CD4-positive, alpha-beta T cell (primary cell): Measurements from ENCODE around the gene PGAP1. TPM values are rescaled to one million over a fixed set of nuclear protein-coding genes. Genes with fewer than 3 reads are reported as not detected.

Experiments used
- ATAC-seq: fragments of 200-7000 bp; cut with Tn5 transposase; one replicate; pipeline ENCODE4 v1.10.0; 2022; ENCODE audit warnings: mild to moderate bottlenecking; ENCODE audit not compliant: poor library complexity
- CTCF ChIA-PET: fragments of 350-600 bp; sonication (Branson Sonifier 250); formaldehyde crosslinking; loops from one replicate; lab custom pipeline; 2021; ENCODE audit warnings: antibody characterized with exemption, inconsistent platforms; lab: Charles Lee
- POLR2A ChIA-PET: fragments of 350-600 bp; sonication (Branson Sonifier 250); formaldehyde crosslinking; loops from one replicate; lab custom pipeline; 2021; ENCODE audit warnings: antibody characterized with exemption, inconsistent platforms; lab: Charles Lee
- DNase-seq, 14 experiments: peaks; one replicate each; pipeline ENCODE4 v3.0.0-alpha.2; 2013 to 2020; ENCODE audit warnings: mixed read lengths in 2 of 14
- H3K27ac ChIP-seq, 2 donors: one replicate each; pipeline versions ENCODE4 v1.5.1 to v1.7.0; 2013; ENCODE audit warnings: low read length in 2 of 2, low read depth in 1 of 2, mild to moderate bottlenecking in 1 of 2
- H3K27me3 ChIP-seq, 2 experiments: 1 replicate in 1 of 2; 2 replicates in 1 of 2; pipeline versions ENCODE4 v1.6.1 to v1.7.0; 2013; ENCODE audit warnings: low read length in 2 of 2, control low read depth in 1 of 2, mild to moderate bottlenecking in 1 of 2, moderate library complexity in 1 of 2; ENCODE audit not compliant: insufficient read depth in 2 of 2, control insufficient read depth in 1 of 2
- H3K36me3 ChIP-seq: one replicate; pipeline ENCODE4 v1.6.1; 2013; ENCODE audit warnings: low read length, control low read depth; ENCODE audit not compliant: insufficient read depth
- H3K4me1 ChIP-seq: one replicate; pipeline ENCODE4 v1.6.1; 2013; ENCODE audit warnings: low read length, control low read depth; ENCODE audit not compliant: insufficient read depth
- H3K4me3 ChIP-seq: one replicate; pipeline ENCODE4 v1.5.1; 2013; ENCODE audit warnings: mild to moderate bottlenecking, low read length, moderate library complexity
- H3K9me3 ChIP-seq, 2 experiments: 1 replicate in 1 of 2; 2 replicates in 1 of 2; pipeline versions ENCODE4 v1.6.1 to v1.7.0; 2013; ENCODE audit warnings: low read length in 2 of 2, mild to moderate bottlenecking in 2 of 2, control low read depth in 1 of 2, moderate library complexity in 1 of 2; ENCODE audit not compliant: control insufficient read depth in 1 of 2, insufficient read depth in 1 of 2
- H3K27ac Mint-ChIP-seq: one replicate; pipeline ENCODE4 v1.8.0; 2020; ENCODE audit warnings: mixed read lengths
- H3K27me3 Mint-ChIP-seq: one replicate; pipeline ENCODE4 v1.8.0; 2021; ENCODE audit warnings: mixed read lengths
- H3K36me3 Mint-ChIP-seq: one replicate; pipeline ENCODE4 v1.8.0; 2021; ENCODE audit warnings: low read depth, mixed read lengths
- H3K4me1 Mint-ChIP-seq: one replicate; pipeline ENCODE4 v1.8.0; 2021; ENCODE audit warnings: low read depth, mixed read lengths
- H3K4me3 Mint-ChIP-seq: one replicate; pipeline ENCODE4 v1.8.0; 2020; ENCODE audit warnings: mild to moderate bottlenecking, mixed read lengths
- H3K9me3 Mint-ChIP-seq: one replicate; pipeline ENCODE4 v1.8.0; 2020; ENCODE audit warnings: mixed read lengths
- CTCF ChIP-seq: fragments of 200-600 bp; IDR thresholded peaks from one replicate; pipeline ENCODE4 v1.8.0; 2022; ENCODE audit warnings: antibody characterized with exemption, mild to moderate bottlenecking
- intact Hi-C, 2 experiments: fragments of 100-400 bp; cut with DNase I in 1 of 2; cut with micrococcal nuclease in 1 of 2; formaldehyde crosslinking; loops; one replicate each; pipeline versions ENCODE4 v1.15.1 to v1.9.0; 2023 to 2025; cut with DNase I, micrococcal nuclease
- polyA plus RNA-seq, 2 donors: library from polyadenylated mRNA; unstranded; fragments of 120-200 nt; gene quantifications; one replicate each; pipeline ENCODE4 v1.2.1, GENCODE V29; 2013
- total RNA-seq, 174 experiments: library from RNA in 2 of 174; stranded (reverse) in 2 of 174; gene quantifications; one replicate each; pipeline ENCODE4 v1.2.3 and lab custom pipeline; 2021 to 2026

Gene PGAP1
- total RNA-seq (10 to 100 TPM; 10.3 to 11.3 TPM), total RNA-seq (lab: John Stamatoyannopoulos, UW) (10.8 to 336 (median 31.3) reads per million in 172 experiments)
- 4.5 TPM for polyA plus RNA-seq (2013, experiment 1 of 2)
- 5.9 TPM for polyA plus RNA-seq (2013, experiment 2 of 2)

- no peaks in the 10 kb centered on the region for H3K9me3 ChIP-seq
- Mint-ChIP-seq H3K4me3 (peak within 1 kb of the TSS; percentile 98), H3K27me3 (no peaks in the 10 kb centered on the region), H3K4me1 (peaks cover 43% of the 10 kb centered on the region), H3K27ac (peak within 1 kb of the TSS; percentile 86), H3K36me3 (peaks cover 22% of the 10 kb centered on the region), H3K9me3 (no peaks in the 10 kb centered on the region)
- peak; percentile 70 for ATAC-seq
- peaks cover 15% of the 10 kb centered on the region for H3K4me1 ChIP-seq
- peak within 1 kb of the TSS; percentile 90 for H3K4me3 ChIP-seq
- ChIA-PET CTCF (no interaction called here), POLR2A (interaction anchor here (0.7 to 4.0 kb wide), 8 partner anchors 9 to 526 kb away, joined by 3 to 21 read pairs (median 5); partner anchors contain the start of genes COQ10B, GTF3C3 and SF3B1)
- intact Hi-C loops: loop anchor here (5.0 kb wide), 2 partner anchors 129 to 511 kb away; partner anchors contain the start of genes GTF3C3 (in 1 of the 2) and SF3B1 (in 1 of the 2)
- no peaks in the 10 kb centered on the region for H3K27me3 ChIP-seq
- DNase-seq: peak; percentile 60 to 92 (median 77)
- peak within 1 kb of the TSS; percentile 43 to 61 for H3K27ac ChIP-seq
- no peaks in the 10 kb centered on the region for H3K36me3 ChIP-seq
- no peak for TF ChIP-seq CTCF
These were observed at the start of gene PGAP1 for GRCh38 chr2:196926562-196927375. Gene PGAP1, minus strand, starts transcription at chr2:196926707. Its CDS starts 91 bp downstream, at chr2:196926616.

DNA sequence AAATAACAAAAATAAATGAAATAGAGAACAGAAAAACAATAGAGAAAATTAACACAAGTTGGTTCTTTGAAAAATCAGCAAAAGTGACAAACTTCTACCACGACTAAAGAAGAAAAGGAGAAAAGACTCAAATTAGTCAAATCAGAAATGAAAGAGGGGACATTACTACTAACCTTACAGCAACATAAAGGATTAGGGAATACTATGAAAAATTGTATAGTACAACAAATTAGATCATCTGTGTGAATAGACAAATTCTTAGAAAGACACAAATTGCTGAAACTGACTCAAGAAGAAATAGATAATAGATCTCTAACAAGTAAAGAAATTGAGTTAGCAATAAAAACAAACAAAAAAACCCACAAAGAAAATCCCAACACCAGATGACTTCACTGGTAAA lies 48.5 kb upstream of the PGAP1 start:
- H3K4me1 Mint-ChIP-seq: no peaks in the 10 kb centered on the region
- Histone ChIP-seq H3K27ac (no peak overlapping the region), H3K9me3 (peaks cover 0 to 3% of the 10 kb centered on the region in 2 experiments), H3K36me3 (no peaks in the 10 kb centered on the region), H3K4me1 (no peaks in the 10 kb centered on the region), H3K27me3 (no peaks in the 10 kb centered on the region), H3K4me3 (no peak overlapping the region)
- no peak overlapping the region for H3K27ac Mint-ChIP-seq
- no peak for TF ChIP-seq CTCF
- no peak for ATAC-seq
- no peaks in the 10 kb centered on the region for H3K9me3 Mint-ChIP-seq
- intact Hi-C loops: no loop called here
- H3K27me3 Mint-ChIP-seq: no peaks in the 10 kb centered on the region
- ChIA-PET CTCF (no interaction called here), POLR2A (no interaction called here)
- no peak overlapping the region for H3K4me3 Mint-ChIP-seq
- no peaks in the 10 kb centered on the region for H3K36me3 Mint-ChIP-seq
- no peak for DNase-seq

GRCh38 chr2:196971574-196972279 lies 45.2 kb upstream of the PGAP1 start:
- no peaks in the 10 kb centered on the region for H3K36me3 ChIP-seq
- no peak for ATAC-seq
- H3K4me3 ChIP-seq: no peak overlapping the region
- no peaks in the 10 kb centered on the region for H3K36me3 Mint-ChIP-seq
- no peaks in the 10 kb centered on the region for H3K27me3 Mint-ChIP-seq
- no peak overlapping the region for H3K27ac ChIP-seq
- DNase-seq: no peak
- TF ChIP-seq CTCF: no peak
- H3K9me3 Mint-ChIP-seq: no peaks in the 10 kb centered on the region
- no peak overlapping the region for H3K4me3 Mint-ChIP-seq
- intact Hi-C loops: no loop called here
- H3K27ac Mint-ChIP-seq: no peak overlapping the region
- no peaks in the 10 kb centered on the region for H3K4me1 Mint-ChIP-seq
- H3K9me3 ChIP-seq: no peaks in the 10 kb centered on the region
- no peaks in the 10 kb centered on the region for H3K4me1 ChIP-seq
- CTCF ChIA-PET: no interaction called here
- POLR2A ChIA-PET: no interaction called here
- H3K27me3 ChIP-seq: no peaks in the 10 kb centered on the region
